Raji (cell line): ENCODE data around the gene RMND5A.

Experiments used
- POLR2A ChIP-seq: IDR thresholded peaks from 2 replicates; pipeline ENCODE4 v1.6.1; 2011; ENCODE audit warnings: low read depth, low read length, control low read depth; ENCODE audit not compliant: insufficient read depth

RMND5A gene

DNA sequence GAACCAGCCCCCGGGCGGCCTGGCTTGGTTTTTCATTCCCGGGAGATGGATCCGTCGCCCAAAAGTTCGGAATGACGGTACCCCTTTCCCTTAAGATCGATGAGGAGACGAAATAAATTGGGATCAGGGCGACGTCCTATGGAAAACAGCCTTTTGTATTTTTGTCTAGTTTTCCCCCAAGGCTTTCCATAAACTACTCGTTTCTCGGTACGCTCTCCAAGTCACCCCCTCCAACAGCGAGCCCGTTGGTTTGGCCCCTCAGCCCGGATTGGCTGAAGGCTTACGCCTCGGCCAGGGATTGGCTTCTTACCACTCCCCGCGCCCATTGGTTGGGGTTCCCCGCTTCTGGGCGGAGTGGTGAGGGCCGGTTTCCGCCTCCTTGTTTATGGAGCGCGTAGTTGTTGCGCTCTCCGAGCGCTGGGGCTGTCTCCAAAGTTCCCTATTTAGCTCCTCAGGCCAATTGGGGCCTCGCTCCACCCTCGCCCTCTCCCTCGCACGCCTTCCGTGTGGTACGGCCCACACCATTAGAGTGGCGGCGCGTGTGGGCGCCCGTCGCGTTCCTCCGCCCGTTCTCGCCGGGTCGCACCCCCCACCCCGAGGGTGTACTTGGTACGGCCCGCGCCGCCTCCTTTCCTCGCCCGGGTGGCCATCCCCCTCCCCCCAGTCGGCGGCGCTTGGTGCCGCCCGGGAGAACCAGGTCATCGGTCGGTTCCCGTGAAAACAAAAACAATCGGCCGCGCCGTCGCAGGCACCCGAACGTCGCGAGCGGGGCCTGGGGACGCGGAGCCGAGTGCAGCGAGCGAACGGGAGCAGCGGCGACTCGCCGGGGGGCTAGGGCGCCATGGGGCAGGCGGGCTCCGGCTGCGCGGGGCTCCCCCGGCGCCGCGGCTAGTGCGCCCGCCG is at the start of gene RMND5A:
TSS of gene RMND5A (plus strand) at position 655 of the 903 bp plus-strand sequence. CDS start 377 bp downstream, outside the sequence.
- TF ChIP-seq POLR2A: peak; percentile 42; the same call in 1 of the 2 replicates

- no peak for TF ChIP-seq POLR2A
Observed at GRCh38 chr2:86671337-86671981, 48.6 kb upstream of the RMND5A start.

DNA sequence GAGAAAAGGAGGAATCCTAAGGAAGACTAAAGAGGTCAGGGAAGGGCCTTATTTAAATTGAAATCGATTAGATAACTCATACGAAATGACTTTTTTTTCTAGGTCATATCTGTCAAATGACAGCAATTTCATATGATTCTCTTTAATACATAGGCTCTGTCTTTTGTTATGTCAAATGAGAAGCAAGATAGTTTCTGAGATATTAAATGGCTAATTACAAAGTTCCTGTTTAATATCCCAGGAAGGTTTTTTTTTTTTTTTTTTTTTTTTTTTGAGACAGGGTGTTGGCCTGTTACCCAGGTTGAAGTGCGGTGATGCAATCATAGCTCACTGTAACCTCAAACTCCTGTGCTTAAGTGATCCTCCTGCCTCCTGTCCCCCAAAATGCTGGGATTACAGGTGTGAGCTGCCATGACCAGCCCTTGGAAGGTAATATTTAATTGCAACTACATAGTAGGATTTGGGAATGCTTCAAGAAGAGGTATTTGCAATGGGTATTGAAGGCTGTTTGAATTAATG is 48.0 kb upstream of the RMND5A start:
- TF ChIP-seq POLR2A: no peak

- TF ChIP-seq POLR2A: no peak
Observed at GRCh38 chr2:86673011-86673410, 47.1 kb upstream of the RMND5A start.

GRCh38 chr2:86673986-86674670 is 46.0 kb upstream of the RMND5A start:
- no peak for TF ChIP-seq POLR2A

- TF ChIP-seq POLR2A: no peak
Observed at GRCh38 chr2:86675104-86675503, 45.0 kb upstream of the RMND5A start.

GRCh38 chr2:86675511-86676015 is 44.5 kb upstream of the RMND5A start:
- TF ChIP-seq POLR2A: no peak

GRCh38 chr2:86677816-86678215 is 42.3 kb upstream of the RMND5A start:
- TF ChIP-seq POLR2A: no peak

DNA sequence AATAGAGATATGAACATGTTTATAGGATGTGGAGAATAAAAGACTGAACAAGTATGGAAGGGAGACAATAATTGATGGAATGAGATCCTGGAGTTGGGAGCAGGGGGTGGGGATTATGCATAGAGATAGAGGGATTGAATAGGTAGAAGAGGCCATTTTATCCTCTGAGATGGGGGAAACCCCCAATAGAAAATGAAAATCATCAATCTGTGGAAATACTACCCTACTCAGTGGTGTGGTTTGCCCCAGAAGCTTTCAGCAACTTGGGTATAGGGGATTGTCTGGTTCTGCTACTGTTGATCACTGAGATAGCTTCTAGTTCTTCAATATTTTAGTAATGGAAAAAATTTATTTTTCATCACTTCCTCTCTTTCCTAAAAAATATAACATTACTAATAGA is 41.1 kb upstream of the RMND5A start:
- no peak for TF ChIP-seq POLR2A

- TF ChIP-seq POLR2A: no peak
Observed at GRCh38 chr2:86685351-86685750, 34.7 kb upstream of the RMND5A start.

- TF ChIP-seq POLR2A: no peak
Observed at GRCh38 chr2:86686460-86686859, 33.6 kb upstream of the RMND5A start.

- TF ChIP-seq POLR2A: no peak
Observed at GRCh38 chr2:86686905-86687304, 33.2 kb upstream of the RMND5A start.

GRCh38 chr2:86695053-86695691 is 24.9 kb upstream of the RMND5A start:
- no peak for TF ChIP-seq POLR2A

DNA sequence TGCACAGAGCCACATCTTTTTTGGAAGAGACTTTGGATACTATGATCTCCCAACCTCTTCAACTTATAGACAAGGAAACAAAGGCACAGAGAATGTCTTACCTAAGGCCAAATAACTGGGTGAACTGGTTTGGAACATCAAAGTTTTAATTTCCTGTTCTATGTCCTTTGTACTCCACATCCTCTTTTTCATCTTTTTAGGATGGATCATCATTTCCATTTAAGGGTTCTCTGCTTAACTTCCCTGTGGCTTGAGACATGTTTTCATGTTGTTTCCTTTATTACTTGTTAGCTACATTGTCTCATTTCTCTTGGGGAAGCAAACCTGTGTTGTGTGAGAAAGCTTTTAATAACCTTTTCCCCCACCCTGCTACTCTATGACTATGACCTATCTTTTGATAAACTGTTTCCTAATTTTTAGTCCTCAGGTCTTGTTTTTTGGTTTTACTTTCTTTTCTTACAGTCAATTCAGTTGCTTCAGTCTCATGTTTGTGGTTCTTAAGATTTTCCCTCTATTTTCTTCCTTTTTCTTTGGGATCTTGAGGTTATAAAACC is 22.5 kb upstream of the RMND5A start:
- TF ChIP-seq POLR2A: no peak

- TF ChIP-seq POLR2A: no peak
Observed at GRCh38 chr2:86700690-86701089, 19.4 kb upstream of the RMND5A start.
